PFSK-1 (cell line): ENCODE data around the gene FSTL4.

Source experiments
- FOXP2 ChIP-seq: optimal IDR thresholded peaks from 2 replicates; pipeline ENCODE3; 2011; ENCODE audit warnings: borderline replicate concordance, control low read depth, inconsistent platforms; ENCODE audit not compliant: insufficient read depth; ENCODE audit errors: extremely low read length, extremely low read depth
- POLR2AphosphoS5 ChIP-seq: IDR thresholded peaks from 2 replicates; pipeline ENCODE4 v1.6.1; 2012; ENCODE audit warnings: low read depth, mild to moderate bottlenecking, control low read depth, low read length, moderate library complexity
- REST ChIP-seq, 2 experiments: IDR thresholded peaks; 2 replicates each; pipeline versions ENCODE4 v1.6.1 to v1.8.0; 2011 to 2012; ENCODE audit warnings: low read depth in 2 of 2, low read length in 2 of 2, control low read depth in 1 of 2, inconsistent platforms in 1 of 2, mild to moderate bottlenecking in 1 of 2, moderate library complexity in 1 of 2; ENCODE audit not compliant: insufficient read depth in 1 of 2
- SIN3A ChIP-seq: IDR thresholded peaks from 2 replicates; pipeline ENCODE4 v1.6.1; 2012; ENCODE audit warnings: mild to moderate bottlenecking, low read length, moderate library complexity, borderline replicate concordance; ENCODE audit not compliant: insufficient read depth
- TAF1 ChIP-seq: IDR thresholded peaks from 2 replicates; pipeline ENCODE4 v1.6.1; 2012; ENCODE audit warnings: low read length, control low read depth, borderline replicate concordance; ENCODE audit not compliant: insufficient read depth

GRCh38 chr5:133556551-133556950 is 55.8 kb downstream of the FSTL4 start:
- TF ChIP-seq POLR2AphosphoS5 (no peak), TAF1 (no peak), REST (IDR thresholded peaks at IDR 0.05; ENCODE audit: insufficient read depth in 1 of 2, low read depth in 2 of 2, low read length in 2 of 2) (no peak), SIN3A (no peak), FOXP2 (no peak)
